Hindlimb muscle (tissue), 1 donor: Measurements from ENCODE around the gene FGF21. TPM values are rescaled to one million over a fixed set of nuclear protein-coding genes. Genes with fewer than 3 reads are reported as not detected.
"Not testable (repeated sequence)": the region's sequence is repeated elsewhere in the genome, so short reads cannot be mapped to it uniquely, and the experiment has no call there.

Experiments
- DNase-seq: peaks from one replicate; pipeline ENCODE4 v3.0.0-alpha.2; 2013
- polyA plus RNA-seq: library from polyadenylated mRNA; unstranded; fragments of 120-200 nt; gene quantifications from one replicate; pipeline ENCODE4 v1.2.1, GENCODE V29; 2013; ENCODE audit not compliant: insufficient read length

Gene FGF21
- polyA plus RNA-seq, 1 donor: not detected

- DNase-seq: no peak
Measured at GRCh38 chr19:48751845-48752495, 3.4 kb upstream of the FGF21 start.

DNA sequence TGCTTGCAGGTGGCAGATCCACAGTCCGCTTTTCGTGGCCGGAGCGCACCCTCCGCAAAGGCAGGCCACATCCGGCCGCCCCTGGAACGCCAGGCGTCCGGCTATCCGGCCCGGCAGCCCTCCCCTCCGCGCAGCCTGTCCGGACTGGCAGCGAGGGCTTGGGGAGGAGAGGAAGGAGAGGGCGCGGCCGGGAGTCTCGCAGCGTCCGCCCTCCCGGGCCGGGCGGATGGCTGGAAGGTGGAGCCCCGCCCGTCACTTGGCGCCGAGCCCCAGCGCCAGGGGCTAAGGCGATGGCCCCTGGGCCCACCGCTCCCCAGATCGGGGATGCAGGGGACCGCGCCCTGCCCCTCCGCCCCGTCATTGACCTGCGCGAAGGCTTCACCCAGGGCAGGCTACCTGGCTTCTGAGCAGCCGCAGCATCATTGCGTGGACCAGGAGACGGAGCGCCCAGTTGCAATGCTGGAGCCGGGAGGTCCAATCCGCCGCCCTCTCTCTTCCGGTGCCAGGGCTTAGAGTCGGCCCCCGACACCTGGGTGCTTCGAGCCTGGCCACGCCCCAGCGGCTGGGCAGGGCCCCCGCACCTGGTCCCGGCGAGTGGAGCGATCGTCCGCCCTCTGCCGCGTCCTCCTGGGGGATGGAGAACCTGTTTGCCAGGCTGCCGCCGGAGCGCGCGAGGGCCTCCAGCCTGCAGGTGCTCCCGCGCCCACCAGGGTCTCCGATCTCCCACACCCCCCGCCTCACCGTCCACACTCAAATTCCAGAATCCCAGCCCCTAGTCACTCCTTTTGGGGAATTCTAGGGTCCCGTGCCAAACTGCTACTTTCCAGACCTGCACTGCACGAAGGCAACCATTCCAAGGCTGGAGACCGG is 2.6 kb upstream of the FGF21 start, which contains the start of gene FUT1:
Gene FUT1, minus strand, starts transcription at position 146 of the 870 bp plus-strand sequence. CDS start 1,360 bp downstream, outside the sequence.
- no peak for DNase-seq

DNA sequence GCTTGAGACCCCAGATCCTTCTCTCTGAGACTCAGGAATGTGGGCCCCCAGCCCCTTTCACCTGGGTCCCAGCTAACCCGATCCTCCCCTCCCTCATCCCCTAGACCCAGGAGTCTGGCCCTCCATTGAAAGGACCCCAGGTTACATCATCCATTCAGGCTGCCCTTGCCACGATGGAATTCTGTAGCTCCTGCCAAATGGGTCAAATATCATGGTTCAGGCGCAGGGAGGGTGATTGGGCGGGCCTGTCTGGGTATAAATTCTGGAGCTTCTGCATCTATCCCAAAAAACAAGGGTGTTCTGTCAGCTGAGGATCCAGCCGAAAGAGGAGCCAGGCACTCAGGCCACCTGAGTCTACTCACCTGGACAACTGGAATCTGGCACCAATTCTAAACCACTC is 463 bp downstream of the FGF21 start:
- no peak for DNase-seq

GRCh38 chr19:48756212-48756611 is 888 bp downstream of the FGF21 start:
- no peak for DNase-seq

DNA sequence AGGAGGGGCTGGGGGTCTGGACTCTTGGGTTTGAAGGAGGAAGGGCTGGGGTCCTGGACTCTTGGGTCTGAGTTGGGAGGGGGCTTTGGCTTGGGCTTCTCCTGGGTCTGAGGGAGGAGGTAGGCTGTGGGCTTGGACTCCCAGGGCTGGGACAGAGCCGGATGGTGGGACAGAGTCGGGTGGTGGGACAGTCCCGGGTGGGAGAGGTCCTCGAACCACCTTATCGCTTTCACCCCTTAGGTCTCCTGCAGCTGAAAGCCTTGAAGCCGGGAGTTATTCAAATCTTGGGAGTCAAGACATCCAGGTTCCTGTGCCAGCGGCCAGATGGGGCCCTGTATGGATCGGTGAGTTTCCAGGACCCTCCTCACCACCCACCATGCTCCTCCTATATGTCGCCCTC is 1.4 kb downstream of the FGF21 start:
- DNase-seq: no peak

- DNase-seq: no peak
Measured at GRCh38 chr19:48757089-48757675, 1.9 kb downstream of the FGF21 start.

- no peak for DNase-seq
Measured at GRCh38 chr19:48757741-48758144, 2.4 kb downstream of the FGF21 start.

- no peak for DNase-seq
Measured at GRCh38 chr19:48760504-48761205, 5.3 kb downstream of the FGF21 start.

DNA sequence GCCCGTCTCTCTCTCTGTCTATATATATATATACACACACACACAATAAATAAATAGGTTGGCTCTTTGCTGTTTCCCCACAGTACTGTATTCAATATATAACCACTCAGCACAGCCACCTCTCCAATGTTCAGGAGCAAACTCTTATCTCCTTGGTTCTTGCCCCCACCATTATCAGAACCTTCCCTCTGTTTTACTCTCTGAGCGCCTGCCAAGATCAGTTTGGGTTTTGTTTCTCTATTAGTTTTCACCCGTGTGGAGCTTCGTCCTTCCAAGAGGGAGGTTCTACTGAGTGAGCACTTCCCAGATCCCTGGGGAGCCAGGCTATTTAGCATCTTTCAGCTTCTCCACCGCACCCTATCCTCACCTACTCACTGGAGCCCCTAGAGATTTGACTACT is 10.5 kb downstream of the FGF21 start:
- not testable (repeated sequence) for DNase-seq

- not testable (repeated sequence) for DNase-seq
Measured at GRCh38 chr19:48768171-48768753, 12.9 kb downstream of the FGF21 start.

DNA sequence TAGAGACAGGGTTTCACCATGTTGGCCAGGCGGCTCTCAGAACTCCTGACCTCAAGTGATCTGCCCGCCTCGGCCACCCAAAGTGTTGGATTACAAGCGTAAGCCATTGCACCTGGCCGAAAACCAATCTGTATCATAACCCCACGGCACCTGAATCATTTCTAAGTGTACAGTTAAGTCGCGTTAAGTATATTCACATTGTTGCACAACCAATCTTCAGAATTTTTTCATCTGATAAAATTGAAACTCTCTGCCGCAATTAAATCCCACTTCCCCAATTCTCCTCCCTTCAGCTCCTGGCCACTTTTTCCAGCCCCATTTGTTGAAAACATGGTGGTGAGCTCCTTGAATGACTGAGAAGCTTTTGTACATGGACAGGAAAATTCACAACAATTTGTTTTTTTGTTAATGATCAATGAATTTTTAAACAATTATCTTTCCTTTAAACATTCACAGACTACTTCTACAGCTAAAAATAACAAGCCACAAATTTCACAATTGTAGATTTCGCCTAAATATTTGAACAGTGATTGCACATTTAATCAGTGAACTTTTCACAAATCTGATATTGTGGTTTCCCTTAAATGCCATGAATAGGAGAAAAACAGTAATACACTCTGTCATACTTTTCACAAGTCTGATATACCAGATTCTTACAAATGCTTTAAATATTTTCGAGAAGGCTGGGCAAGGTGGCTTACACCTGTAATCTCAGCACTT is 13.8 kb downstream of the FGF21 start:
- DNase-seq: no peak

DNA sequence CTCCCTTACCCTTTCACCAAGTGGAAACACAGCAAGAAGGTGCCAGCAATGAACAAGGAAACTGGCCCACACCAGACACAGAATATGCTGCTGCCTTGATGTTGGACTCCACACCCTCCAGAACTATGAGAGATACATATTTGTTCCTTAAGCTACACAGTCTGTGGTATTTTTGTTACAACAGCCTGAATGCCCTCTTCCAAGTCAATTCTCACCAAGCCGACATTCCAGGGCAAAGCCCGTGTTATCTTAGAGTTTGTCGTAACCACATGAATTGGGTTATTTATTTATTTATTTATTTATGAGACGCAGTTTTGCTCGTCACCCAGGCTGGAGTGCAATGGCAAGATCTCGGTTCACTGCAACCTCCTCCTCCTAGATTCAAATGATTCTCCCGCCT is 14.9 kb downstream of the FGF21 start:
- no peak for DNase-seq

GRCh38 chr19:48770734-48771472 is 15.6 kb downstream of the FGF21 start:
- DNase-seq: no peak

GRCh38 chr19:48772503-48772953 is 17.2 kb downstream of the FGF21 start:
- DNase-seq: no peak

- no peak for DNase-seq
Measured at GRCh38 chr19:48777139-48777538, 21.8 kb downstream of the FGF21 start.

- no peak for DNase-seq
Measured at GRCh38 chr19:48777720-48778119, 22.4 kb downstream of the FGF21 start.

DNA sequence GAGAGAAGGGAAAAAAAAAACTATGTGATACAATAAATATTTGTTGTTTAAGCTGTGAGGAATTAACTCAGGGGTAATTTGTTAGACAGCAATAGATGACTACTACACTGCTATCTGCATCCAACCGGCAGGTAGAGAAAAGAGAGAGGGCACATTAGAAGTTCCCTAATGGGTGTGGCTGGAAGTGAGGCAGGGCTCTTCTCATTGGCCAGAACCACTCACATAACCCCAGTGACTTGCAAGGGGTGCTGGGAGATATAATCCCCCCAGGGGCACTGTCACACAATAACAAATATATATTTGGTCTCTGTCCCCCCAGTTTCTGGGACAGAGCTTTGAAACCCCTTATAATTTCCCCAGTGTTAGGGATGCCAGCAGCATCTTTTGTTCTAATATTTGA is 24.3 kb downstream of the FGF21 start:
- DNase-seq: no peak

GRCh38 chr19:48780631-48781391 is 25.5 kb downstream of the FGF21 start:
- DNase-seq: no peak

GRCh38 chr19:48784527-48784926 is 29.2 kb downstream of the FGF21 start:
- DNase-seq: no peak

- DNase-seq: not testable (repeated sequence)
Measured at GRCh38 chr19:48786422-48786821, 31.1 kb downstream of the FGF21 start.
